Retinal pigment epithelial cell (primary cell): ENCODE results near the gene ANO10.

Experiments used
- DNase-seq: peaks from one replicate; pipeline ENCODE4 v3.0.0-alpha.2; 2010; ENCODE audit warnings: low read depth
- H3K4me3 ChIP-seq: 2 replicates; pipeline ENCODE4 v1.5.1; 2011; ENCODE audit warnings: mild to moderate bottlenecking, low read length, control low read depth, moderate library complexity
- CTCF ChIP-seq: conservative IDR thresholded peaks from 2 replicates; pipeline ENCODE4 v1.5.1; 2011; ENCODE audit warnings: low read depth, low read length, control low read depth, inconsistent platforms

Gene ANO10

DNA sequence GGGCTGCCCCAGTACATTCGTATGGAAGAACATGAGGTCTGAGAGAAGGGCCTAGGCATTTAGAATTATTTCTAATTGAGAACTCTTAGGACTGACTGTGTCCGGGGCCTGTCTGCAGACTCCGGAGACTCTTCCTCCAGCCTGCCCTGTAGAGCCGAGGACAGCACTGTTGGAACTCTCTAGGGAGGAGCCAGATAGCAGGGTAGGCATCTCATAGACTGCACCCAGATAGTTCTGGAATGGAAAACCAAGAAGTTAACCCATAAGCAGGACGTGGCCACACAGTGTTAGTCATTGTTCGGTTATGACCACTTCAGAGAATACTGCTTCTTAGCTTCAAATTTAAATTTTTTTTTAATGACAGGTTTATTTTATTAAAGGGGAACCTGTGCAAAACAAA is 275.9 kb downstream of the ANO10 start:
- TF ChIP-seq CTCF = no peak
- no peak for DNase-seq
- no peak overlapping the region for H3K4me3 ChIP-seq

DNA sequence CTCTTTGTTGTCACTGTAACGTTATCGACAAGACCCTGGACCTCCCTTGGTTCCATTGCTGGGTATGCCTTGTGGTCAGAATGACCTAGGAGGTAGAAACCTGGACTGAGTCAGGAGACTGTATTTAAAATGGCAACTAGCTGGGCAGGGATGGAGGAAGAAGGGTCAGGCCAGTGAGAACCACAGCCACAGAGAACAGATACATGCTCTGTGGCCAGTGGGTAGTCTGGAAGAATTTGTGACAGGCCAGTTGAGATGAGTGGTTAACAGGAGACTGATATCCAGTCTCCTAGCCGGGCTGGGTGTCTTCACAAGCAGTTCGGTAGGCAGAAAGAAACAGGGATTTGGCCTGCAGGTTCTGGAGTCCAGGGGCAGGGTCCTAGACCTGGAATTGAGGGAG is 276.6 kb downstream of the ANO10 start:
- TF ChIP-seq CTCF = no peak
- H3K4me3 ChIP-seq = no peak overlapping the region
- DNase-seq = no peak

GRCh38 chr3:43344520-43344919 is 277.3 kb downstream of the ANO10 start:
- no peak overlapping the region for H3K4me3 ChIP-seq
- no peak for TF ChIP-seq CTCF
- no peak for DNase-seq

GRCh38 chr3:43343815-43344214 is 278.0 kb downstream of the ANO10 start:
- TF ChIP-seq CTCF = no peak
- no peak overlapping the region for H3K4me3 ChIP-seq
- DNase-seq = no peak

DNA sequence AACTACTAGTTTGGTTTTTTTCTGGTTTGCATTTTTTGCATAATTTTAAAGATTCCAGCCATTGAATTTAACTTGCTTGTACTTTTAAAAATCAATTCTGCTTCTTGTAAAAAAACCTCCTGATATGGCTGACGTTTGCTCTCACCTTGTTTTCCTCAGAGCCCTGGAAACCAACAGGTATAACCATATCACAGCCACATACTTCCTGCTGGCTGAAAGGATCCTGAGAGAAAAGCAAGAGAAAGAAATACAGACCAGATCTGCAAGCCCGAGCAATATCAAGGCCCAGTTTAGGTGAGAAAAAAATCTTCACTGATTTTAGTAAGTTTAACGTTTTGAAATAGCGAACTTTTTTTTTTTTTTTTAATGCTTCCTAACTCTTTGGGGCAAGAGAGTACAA is 278.6 kb downstream of the ANO10 start:
- no peak for TF ChIP-seq CTCF
- no peak overlapping the region for H3K4me3 ChIP-seq
- DNase-seq = no peak

DNA sequence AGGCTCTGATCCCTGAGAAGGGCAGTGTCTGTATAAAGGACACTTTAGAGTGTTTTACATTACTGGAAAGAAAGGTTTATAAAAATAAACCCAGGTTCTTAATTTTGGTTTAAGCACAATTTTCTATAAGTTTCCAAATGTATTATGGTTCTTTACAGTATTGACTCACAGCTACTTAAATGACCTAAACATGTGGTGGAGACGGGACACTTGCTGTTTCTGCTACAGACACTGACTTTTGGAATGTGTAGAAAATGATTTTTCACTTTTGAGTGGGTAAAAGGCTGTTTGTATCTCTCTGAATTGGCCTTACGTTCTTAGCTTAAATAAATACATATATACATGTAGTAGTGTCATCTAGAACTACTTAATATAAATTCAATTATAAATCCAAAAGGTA is 280.0 kb downstream of the ANO10 start:
- H3K4me3 ChIP-seq = no peak overlapping the region
- no peak for DNase-seq
- no peak for TF ChIP-seq CTCF

- TF ChIP-seq CTCF = no peak
- DNase-seq = no peak
- no peak overlapping the region for H3K4me3 ChIP-seq
Measured at GRCh38 chr3:43340403-43340802, 281.4 kb downstream of the ANO10 start.
